Left hindlimb (tissue), 1 donor: ENCODE results near the gene NDUFS8.

Source experiments
- DNase-seq: peaks from one replicate; pipeline ENCODE4 v3.0.0-alpha.2; 2018

NDUFS8 gene

GRCh38 chr11:68052137-68052873 is 21.8 kb downstream of the NDUFS8 start:
- DNase-seq = no peak

- DNase-seq = no peak
These were observed 22.6 kb downstream of the NDUFS8 start for GRCh38 chr11:68053117-68053516.

- no peak for DNase-seq
These were observed 23.7 kb downstream of the NDUFS8 start for GRCh38 chr11:68053981-68054812.

- no peak for DNase-seq
These were observed 26.1 kb downstream of the NDUFS8 start for GRCh38 chr11:68056317-68057285.

GRCh38 chr11:68057807-68058206 is 27.3 kb downstream of the NDUFS8 start:
- DNase-seq = no peak

- DNase-seq = no peak
These were observed 31.0 kb downstream of the NDUFS8 start for GRCh38 chr11:68061508-68061907.

GRCh38 chr11:68064926-68065325 is 34.4 kb downstream of the NDUFS8 start:
- no peak for DNase-seq

GRCh38 chr11:68065841-68066240 is 35.4 kb downstream of the NDUFS8 start:
- no peak for DNase-seq

- no peak for DNase-seq
These were observed 36.3 kb downstream of the NDUFS8 start for GRCh38 chr11:68066742-68067141.

GRCh38 chr11:68067991-68068390 is 37.5 kb downstream of the NDUFS8 start:
- DNase-seq = no peak

- no peak for DNase-seq
These were observed 41.0 kb downstream of the NDUFS8 start for GRCh38 chr11:68071281-68072048.

- no peak for DNase-seq
These were observed 44.3 kb downstream of the NDUFS8 start for GRCh38 chr11:68074584-68075352.

GRCh38 chr11:68076371-68077042 is 46.0 kb downstream of the NDUFS8 start:
- no peak for DNase-seq

- DNase-seq = no peak
These were observed 47.4 kb downstream of the NDUFS8 start for GRCh38 chr11:68077617-68078582.

GRCh38 chr11:68080860-68081259 is 50.4 kb downstream of the NDUFS8 start:
- DNase-seq = no peak

- DNase-seq = no peak
These were observed 51.2 kb downstream of the NDUFS8 start for GRCh38 chr11:68081691-68082090.

- DNase-seq = no peak
These were observed 52.0 kb downstream of the NDUFS8 start for GRCh38 chr11:68082481-68082880.

- no peak for DNase-seq
These were observed 53.0 kb downstream of the NDUFS8 start for GRCh38 chr11:68083517-68083916.
